Thoracic aorta (tissue), 2 donors: Measurements from ENCODE around the gene ODAPH. TPM values are rescaled to one million over a fixed set of nuclear protein-coding genes. Genes with fewer than 3 reads are reported as not detected.

ENCODE experiments used
- ATAC-seq: fragments of 150-250 bp; one replicate; pipeline ENCODE4 v1.8.0; 2017; ENCODE audit warnings: low read depth; ENCODE audit not compliant: insufficient number of reproducible peaks, low FRiP score
- DNase-seq: peaks from one replicate; pipeline ENCODE4 v3.0.0-alpha.2; 2020; ENCODE audit warnings: low spot score
- H3K27ac ChIP-seq, 2 donors: fragments of 200-600 bp; sonication (generic); 1 replicate in 1 of 2; 2 replicates in 1 of 2; pipeline ENCODE4 v1.5.1; 2016; ENCODE audit warnings: mild to moderate bottlenecking in 2 of 2, moderate library complexity in 2 of 2
- H3K27me3 ChIP-seq: fragments of 200-600 bp; sonication (generic); replicated peaks from 2 replicates; pipeline ENCODE4 v1.6.0; 2016; ENCODE audit warnings: mild to moderate bottlenecking; ENCODE audit not compliant: insufficient read depth
- H3K36me3 ChIP-seq: fragments of 200-600 bp; sonication (generic); one replicate; pipeline ENCODE4 v1.5.1; 2016
- H3K4me1 ChIP-seq, 2 donors: fragments of 200-600 bp; sonication (generic); 1 replicate in 1 of 2; 2 replicates in 1 of 2; pipeline versions ENCODE4 v1.5.1 to v1.6.0; 2016; ENCODE audit warnings: low read depth in 2 of 2, mild to moderate bottlenecking in 1 of 2; ENCODE audit not compliant: control insufficient read depth in 1 of 2
- H3K4me3 ChIP-seq: fragments of 200-600 bp; sonication (generic); 2 replicates; pipeline ENCODE4 v1.5.1; 2016; ENCODE audit warnings: mild to moderate bottlenecking
- H3K9me3 ChIP-seq: fragments of 200-600 bp; sonication (generic); 2 replicates; pipeline ENCODE4 v1.5.1; 2016
- CTCF ChIP-seq: fragments of 200-600 bp; sonication (generic); IDR thresholded peaks from one replicate; pipeline ENCODE4 v1.5.1; 2019; ENCODE audit warnings: antibody characterized with exemption
- total RNA-seq, 2 donors: library from RNA; depleted of rRNA; stranded (reverse); fragments of >200 nt; gene quantifications; one replicate each; pipeline versions ENCODE4 v1.1.0 to v1.2.3, GENCODE V29; 2016

The ODAPH gene
- total RNA-seq, 2 donors from 2014 or later, result not detected

- ATAC-seq (no peak), DNase-seq (no peak)
- H3K9me3 ChIP-seq, result no peaks in the 10 kb centered on the region
- H3K27me3 ChIP-seq, result no peaks in the 10 kb centered on the region
- no peak overlapping the region for H3K27ac ChIP-seq
- no peak overlapping the region for H3K4me3 ChIP-seq
- no peak for TF ChIP-seq CTCF
- H3K4me1 ChIP-seq, result no peaks in the 10 kb centered on the region
- no peaks in the 10 kb centered on the region for H3K36me3 ChIP-seq
These were observed 3.4 kb upstream of the ODAPH start for GRCh38 chr4:75552452-75552851.

- ATAC-seq (no peak), DNase-seq (no peak)
- Histone ChIP-seq H3K36me3 (no peaks in the 10 kb centered on the region), H3K4me3 (no peak overlapping the region), H3K4me1 (no peaks in the 10 kb centered on the region), H3K27me3 (no peaks in the 10 kb centered on the region), H3K27ac (no peak overlapping the region), H3K9me3 (no peaks in the 10 kb centered on the region)
- no peak for TF ChIP-seq CTCF
These were observed 1.8 kb downstream of the ODAPH start for GRCh38 chr4:75557696-75558095.

GRCh38 chr4:75561789-75562188 is 5.9 kb downstream of the ODAPH start:
- TF ChIP-seq CTCF, result no peak
- H3K4me3 ChIP-seq, result no peak overlapping the region
- DNase-seq (no peak), ATAC-seq (no peak)
- H3K27ac ChIP-seq, result no peak overlapping the region
- no peaks in the 10 kb centered on the region for H3K36me3 ChIP-seq
- no peaks in the 10 kb centered on the region for H3K4me1 ChIP-seq
- H3K27me3 ChIP-seq, result no peaks in the 10 kb centered on the region
- H3K9me3 ChIP-seq, result no peaks in the 10 kb centered on the region

- ATAC-seq (no peak), DNase-seq (no peak)
- H3K4me1 ChIP-seq, result no peaks in the 10 kb centered on the region
- H3K36me3 ChIP-seq, result no peaks in the 10 kb centered on the region
- H3K27me3 ChIP-seq, result no peaks in the 10 kb centered on the region
- H3K27ac ChIP-seq, result no peak overlapping the region
- TF ChIP-seq CTCF, result no peak
- no peak overlapping the region for H3K4me3 ChIP-seq
- H3K9me3 ChIP-seq, result no peaks in the 10 kb centered on the region
These were observed 8.2 kb downstream of the ODAPH start for GRCh38 chr4:75564023-75564422.

- Histone ChIP-seq H3K4me1 (no peaks in the 10 kb centered on the region), H3K27me3 (no peaks in the 10 kb centered on the region), H3K36me3 (no peaks in the 10 kb centered on the region), H3K9me3 (no peaks in the 10 kb centered on the region), H3K27ac (no peak overlapping the region), H3K4me3 (no peak overlapping the region)
- no peak for TF ChIP-seq CTCF
- ATAC-seq, result no peak
- DNase-seq, result no peak
These were observed 9.6 kb downstream of the ODAPH start for GRCh38 chr4:75565481-75565880.
